GM23338 (cell line): Measurements from ENCODE around the gene CIAO3. TPM values are rescaled to one million over a fixed set of nuclear protein-coding genes. Genes with fewer than 3 reads are reported as not detected.

Experiments
- ATAC-seq: fragments of 200-7000 bp; cut with Tn5 transposase; 3 replicates; pipeline ENCODE4 v1.9.1; 2020
- DNase-seq: peaks from one replicate; pipeline ENCODE4 v3.0.0-alpha.2; 2015; ENCODE audit warnings: low spot score
- H2AFZ ChIP-seq: fragments of 200-600 bp; sonication (generic); 2 replicates; pipeline ENCODE4 v1.8.0; 2016; ENCODE audit warnings: antibody characterized with exemption, mild to moderate bottlenecking, moderate library complexity
- H3F3A ChIP-seq: fragments of 200-600 bp; sonication (generic); replicated peaks from 2 replicates; pipeline ENCODE4 v1.8.0; 2017; ENCODE audit warnings: antibody characterized with exemption, mixed run types, low read depth
- H3K27ac ChIP-seq: fragments of 200-600 bp; sonication (generic); 2 replicates; pipeline ENCODE4 v1.6.1; 2016; ENCODE audit warnings: low read depth
- H3K27me3 ChIP-seq: fragments of 200-600 bp; sonication (generic); 2 replicates; pipeline ENCODE4 v1.8.0; 2016; ENCODE audit warnings: mild to moderate bottlenecking, mixed run types, moderate library complexity; ENCODE audit not compliant: insufficient read depth
- H3K36me3 ChIP-seq: fragments of 200-600 bp; sonication (generic); 2 replicates; pipeline ENCODE4 v1.8.0; 2016; ENCODE audit warnings: mild to moderate bottlenecking; ENCODE audit not compliant: insufficient read depth
- H3K4me1 ChIP-seq: fragments of 200-600 bp; sonication (generic); 2 replicates; pipeline ENCODE4 v1.8.0; 2016; ENCODE audit warnings: mild to moderate bottlenecking, moderate library complexity; ENCODE audit not compliant: insufficient read depth
- H3K4me2 ChIP-seq: fragments of 200-600 bp; sonication (generic); 2 replicates; pipeline ENCODE4 v1.7.1; 2017; ENCODE audit warnings: mixed run types
- H3K4me3 ChIP-seq: fragments of 200-600 bp; sonication (generic); 2 replicates; pipeline ENCODE4 v1.6.1; 2016; ENCODE audit warnings: mixed run types
- H3K79me2 ChIP-seq: fragments of 200-600 bp; sonication (generic); replicated peaks from 2 replicates; pipeline ENCODE4 v1.8.0; 2017; ENCODE audit warnings: mild to moderate bottlenecking; ENCODE audit not compliant: insufficient read depth
- H3K9me2 ChIP-seq: fragments of 200-600 bp; sonication (generic); 2 replicates; pipeline ENCODE4 v1.8.0; 2017; ENCODE audit not compliant: insufficient read depth
- H4K20me1 ChIP-seq: fragments of 200-600 bp; sonication (generic); replicated peaks from 2 replicates; pipeline ENCODE4 v1.8.0; 2017; ENCODE audit warnings: mild to moderate bottlenecking; ENCODE audit not compliant: insufficient read depth
- H3K27ac Mint-ChIP-seq: 2 replicates; pipeline ENCODE4 v1.8.0; 2020; ENCODE audit warnings: inconsistent platforms, mild to moderate bottlenecking, moderate library complexity, mixed read lengths
- H3K27me3 Mint-ChIP-seq: 3 replicates; pipeline ENCODE4 v1.8.0; 2022; ENCODE audit warnings: low read depth, mild to moderate bottlenecking, moderate library complexity, mixed read lengths, inconsistent platforms; ENCODE audit not compliant: insufficient read depth, poor library complexity
- H3K36me3 Mint-ChIP-seq: 3 replicates; pipeline ENCODE4 v1.8.0; 2021; ENCODE audit warnings: low read depth, mild to moderate bottlenecking, inconsistent platforms, moderate library complexity, mixed read lengths
- H3K4me1 Mint-ChIP-seq: 3 replicates; pipeline ENCODE4 v1.8.0; 2020; ENCODE audit warnings: mild to moderate bottlenecking, inconsistent platforms, mixed read lengths
- H3K4me3 Mint-ChIP-seq: 3 replicates; pipeline ENCODE4 v1.8.0; 2021; ENCODE audit warnings: moderate library complexity, mild to moderate bottlenecking, inconsistent platforms, mixed read lengths
- H3K9me3 Mint-ChIP-seq: 3 replicates; pipeline ENCODE4 v1.8.0; 2020; ENCODE audit warnings: moderate library complexity, mild to moderate bottlenecking, inconsistent platforms, mixed read lengths
- CTCF ChIP-seq, 2 experiments: fragments of 200-600 bp in 1 of 2; sonication (generic) in 1 of 2; conservative IDR thresholded peaks; 2 replicates each; pipeline versions ENCODE4 v1.5.1 to v1.6.1; 2016 to 2017; ENCODE audit warnings: antibody characterized with exemption in 2 of 2, low read depth in 2 of 2, mild to moderate bottlenecking in 2 of 2, moderate library complexity in 1 of 2
- EZH2 ChIP-seq: fragments of 200-600 bp; sonication (generic); IDR thresholded peaks from one replicate; pipeline ENCODE4 v1.8.0; 2017; ENCODE audit warnings: antibody characterized with exemption, mild to moderate bottlenecking, low read depth; ENCODE audit not compliant: unreplicated experiment
- EZH2phosphoT487 ChIP-seq: fragments of 200-600 bp; sonication (generic); IDR thresholded peaks from one replicate; pipeline ENCODE4 v1.8.1; 2018; ENCODE audit warnings: antibody characterized with exemption; ENCODE audit not compliant: unreplicated experiment
- JUNB ChIP-seq: IDR thresholded peaks from one replicate; pipeline ENCODE4 v1.6.1; 2016; ENCODE audit warnings: antibody characterized with exemption; ENCODE audit not compliant: unreplicated experiment
- POLR2AphosphoS5 ChIP-seq: IDR thresholded peaks from 2 replicates; pipeline ENCODE4 v1.6.1; 2016; ENCODE audit warnings: antibody characterized with exemption, low read depth
- REST ChIP-seq: IDR thresholded peaks from one replicate; pipeline ENCODE4 v1.6.1; 2018; ENCODE audit warnings: antibody characterized with exemption; ENCODE audit not compliant: unreplicated experiment
- STAT1 ChIP-seq: IDR thresholded peaks from one replicate; pipeline ENCODE4 v1.6.1; 2016; ENCODE audit warnings: antibody characterized with exemption; ENCODE audit not compliant: unreplicated experiment
- ZNF462 ChIP-seq: fragments of 250-450 bp; sonication (Bioruptor Pico); IDR thresholded peaks from 2 replicates; pipeline ENCODE4 v1.5.0; 2020; ENCODE audit warnings: mild to moderate bottlenecking, moderate library complexity
- polyA plus RNA-seq: library from polyadenylated mRNA; unstranded; fragments of >200 nt; fragmentation: Nextera tagmentation; extraction: Ambion mirVana; gene quantifications from 2 replicates; pipeline ENCODE4 v1.2.1, GENCODE V29; 2016
- total RNA-seq: library from RNA; depleted of rRNA; stranded (reverse); fragments of >200 nt; shearing (Covaris generic); gene quantifications from 2 replicates; pipeline ENCODE4 v1.2.3, GENCODE V29; 2014

The CIAO3 gene
- total and polyA plus RNA-seq, 2 experiments from 2014 or later: 13.0 to 42.3 TPM

GRCh38 chr16:684961-685696, 55.7 kb downstream of the CIAO3 start:
- peaks cover 34% of the 10 kb centered on the region for H3K36me3 Mint-ChIP-seq
- H3K27ac ChIP-seq: no peak overlapping the region
- TF ChIP-seq POLR2AphosphoS5 (no peak), EZH2phosphoT487 (no peak), STAT1 (no peak), REST (no peak), CTCF (conservative IDR thresholded peaks at IDR 0.05; ENCODE audit: low read depth in 2 of 2) (no peak), EZH2 (no peak), JUNB (no peak), ZNF462 (CRISPR knock-in tag) (no peak)
- H3K27me3 Mint-ChIP-seq: peaks cover 20% of the 10 kb centered on the region
- H3K27ac Mint-ChIP-seq: no peak overlapping the region
- ATAC-seq: no peak
- no peak overlapping the region for H2AFZ ChIP-seq
- H3K27me3 ChIP-seq: no peaks in the 10 kb centered on the region
- H3K9me2 ChIP-seq: no peaks in the 10 kb centered on the region
- peaks cover 24% of the 10 kb centered on the region for H3F3A ChIP-seq
- no peaks in the 10 kb centered on the region; the same call in 1 of the 2 replicates for H3K36me3 ChIP-seq
- no peak overlapping the region for H3K4me3 ChIP-seq
- H3K4me2 ChIP-seq: no peak overlapping the region
- H3K4me3 Mint-ChIP-seq: no peak overlapping the region
- DNase-seq: no peak
- H3K4me1 ChIP-seq: peaks cover 5% of the 10 kb centered on the region; the same call in 1 of the 2 replicates
- peaks cover 9% of the 10 kb centered on the region; the same call in 1 of the 2 replicates for H3K79me2 ChIP-seq
- H3K9me3 Mint-ChIP-seq: no peaks in the 10 kb centered on the region; the same call in 2 of the 3 replicates
- H3K4me1 Mint-ChIP-seq: peaks cover 15% of the 10 kb centered on the region
- H4K20me1 ChIP-seq: peaks cover 14% of the 10 kb centered on the region; the same call in 1 of the 2 replicates
